Natural killer cell treated with Interleukin-12 subunit alpha and Interleukin-12 subunit beta and Interleukin-15 and Interleukin-18, amount 100 ng/mL, for 72 hours (primary cell): ENCODE measurements around the gene GFPT1. TPM values are rescaled to one million over a fixed set of nuclear protein-coding genes. Genes with fewer than 3 reads are reported as not detected.
"Not testable (repeated sequence)": the region's sequence is repeated elsewhere in the genome, so short reads cannot be mapped to it uniquely, and the experiment has no call there.

Experiments used
- ATAC-seq, 2 donors: fragments of 150-1000 bp; cut with Tn5 transposase in 1 of 2; sonication (Bioruptor Pico), chemical (Tn5 transposase) in 1 of 2; 2 replicates each; pipeline ENCODE4 v1.10.0; 2021
- DNase-seq: peaks from one replicate; pipeline ENCODE4 v3.0.0; 2022; ENCODE audit warnings: low spot score
- H3K27ac Mint-ChIP-seq, 2 donors: 1 replicate in 1 of 2; 2 replicates in 1 of 2; pipeline ENCODE4 v1.8.0; 2022; ENCODE audit warnings: mixed read lengths in 2 of 2, mild to moderate bottlenecking in 1 of 2, moderate library complexity in 1 of 2
- H3K27me3 Mint-ChIP-seq, 2 donors: 1 replicate in 1 of 2; 2 replicates in 1 of 2; pipeline ENCODE4 v1.8.0; 2022; ENCODE audit warnings: mixed read lengths in 2 of 2
- H3K36me3 Mint-ChIP-seq: one replicate; pipeline ENCODE4 v1.8.0; 2022; ENCODE audit warnings: mixed read lengths
- H3K4me1 Mint-ChIP-seq, 2 donors: 1 replicate in 1 of 2; 2 replicates in 1 of 2; pipeline ENCODE4 v1.8.0; 2022; ENCODE audit warnings: low read depth in 2 of 2, mixed read lengths in 2 of 2, mild to moderate bottlenecking in 1 of 2
- H3K4me3 Mint-ChIP-seq: one replicate; pipeline ENCODE4 v1.8.0; 2022; ENCODE audit warnings: mixed read lengths
- H3K9me3 Mint-ChIP-seq: 2 replicates; pipeline ENCODE4 v1.8.0; 2022; ENCODE audit warnings: mixed read lengths
- total RNA-seq, 2 donors: library from RNA; stranded (reverse); gene quantifications; one replicate each; pipeline ENCODE4 v1.2.3, GENCODE V29; 2022

The GFPT1 gene
- 10 to 100 TPM; 46.7 to 50.5 TPM for total RNA-seq

DNA sequence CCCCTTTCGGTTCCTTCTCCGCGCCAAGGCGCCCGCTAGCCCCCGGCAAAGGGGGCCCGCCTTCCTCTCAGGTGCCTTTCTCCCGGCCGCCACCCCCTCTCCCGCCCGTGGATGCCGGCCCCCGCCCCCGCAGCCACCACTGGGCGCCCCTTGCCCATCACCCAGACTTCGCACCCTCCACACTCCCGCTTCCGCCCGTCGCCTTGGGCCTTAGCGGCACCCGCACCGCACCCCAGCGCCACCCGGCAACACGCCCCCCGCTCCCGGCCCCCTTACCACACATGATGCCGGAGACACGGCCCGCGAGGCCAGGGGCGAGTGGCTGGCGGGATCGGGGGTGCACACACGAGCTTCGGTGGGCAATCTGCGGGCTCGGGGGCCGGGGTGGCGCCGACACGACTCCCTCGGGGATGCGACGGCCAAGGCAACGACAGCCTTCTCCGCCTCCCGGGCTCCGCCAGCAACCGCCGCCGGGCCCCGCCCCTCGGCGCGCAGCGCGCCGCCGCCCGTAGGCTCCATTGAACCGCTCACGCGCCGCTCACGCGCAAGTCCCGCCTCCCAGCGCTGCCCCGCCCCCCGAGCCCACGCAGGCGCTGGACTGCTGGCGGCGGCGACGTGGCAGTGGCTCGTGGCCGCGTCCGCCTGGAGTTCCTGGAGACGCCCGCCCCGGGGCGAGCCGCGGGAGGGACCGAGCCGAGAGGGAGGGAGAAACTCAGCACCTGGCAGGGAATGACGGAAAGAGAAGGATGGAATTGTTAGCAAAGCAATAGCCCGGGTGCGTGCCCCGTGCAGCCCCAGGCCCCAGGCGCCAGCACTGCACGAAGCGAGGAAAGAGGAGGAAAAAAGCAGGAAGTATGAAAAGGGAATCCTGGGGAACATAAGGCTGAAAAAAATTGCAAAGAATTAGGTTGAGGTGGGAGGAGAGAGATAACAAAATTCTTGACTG lies at the start of gene GFPT1:
TSS of gene GFPT1 (minus strand) at position 439 of the 946 bp plus-strand sequence. CDS start at position 283, 156 bp downstream.
- Mint-ChIP-seq H3K9me3 (no peaks in the 10 kb centered on the region), H3K27ac (peak within 1 kb of the TSS; percentile 42 to 79), H3K4me3 (peak within 1 kb of the TSS; percentile 95), H3K4me1 (peaks cover 19 to 21% of the 10 kb centered on the region in 2 donors), H3K36me3 (peaks cover 7% of the 10 kb centered on the region), H3K27me3 (no peaks in the 10 kb centered on the region)
- ATAC-seq, result peak; percentile 99
- peak; percentile 95 for DNase-seq

DNA sequence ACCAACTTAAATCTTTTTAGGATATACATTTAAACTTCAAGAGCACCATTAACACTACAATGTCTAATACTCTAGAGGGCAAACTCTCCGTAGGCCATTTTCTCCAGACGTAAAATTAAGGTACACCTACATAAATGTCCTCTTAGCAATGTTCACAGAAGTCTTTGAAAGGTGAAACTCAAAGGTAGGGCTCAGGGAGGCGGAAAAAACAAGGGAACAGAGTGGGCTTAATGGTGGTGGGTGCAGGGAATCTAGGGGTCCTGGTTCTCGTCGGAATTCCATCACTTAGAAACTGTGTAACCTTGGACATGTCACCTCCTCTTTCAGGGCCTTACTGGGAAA lies 49.5 kb upstream of the GFPT1 start:
- peaks cover 5% of the 10 kb centered on the region for H3K9me3 Mint-ChIP-seq
- H3K36me3 Mint-ChIP-seq, result no peaks in the 10 kb centered on the region
- H3K4me1 Mint-ChIP-seq, result peaks cover 22 to 27% of the 10 kb centered on the region in 2 donors
- no peaks in the 10 kb centered on the region for H3K27me3 Mint-ChIP-seq
- peak overlapping the region; percentile 92 to 96 for H3K27ac Mint-ChIP-seq
- no peak for DNase-seq
- peak overlapping the region; percentile 93 for H3K4me3 Mint-ChIP-seq
- ATAC-seq, result no peak

DNA sequence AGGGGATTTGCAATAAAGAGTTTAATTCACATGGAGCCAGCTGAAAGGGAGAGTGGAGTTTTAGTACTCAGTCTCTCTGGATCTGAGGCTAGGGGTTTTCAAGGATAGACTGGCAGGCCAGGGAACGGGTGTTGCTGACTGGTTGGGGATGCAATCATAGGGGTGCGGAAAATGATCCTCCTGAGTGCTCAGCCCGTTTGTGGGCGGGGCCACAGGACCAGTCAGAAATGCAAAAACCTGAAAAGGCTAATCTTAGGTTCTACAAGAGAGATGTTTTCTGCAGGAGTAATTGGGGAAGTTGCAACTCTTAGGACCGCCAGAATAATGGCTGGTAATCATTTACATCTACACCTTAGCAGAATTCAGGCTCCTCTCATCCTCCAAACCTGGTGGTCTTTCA lies 47.7 kb upstream of the GFPT1 start:
- H3K4me1 Mint-ChIP-seq, result peaks cover 22 to 27% of the 10 kb centered on the region in 2 donors
- H3K27me3 Mint-ChIP-seq, result no peaks in the 10 kb centered on the region
- peak overlapping the region in 1 of 2 donors; percentile 15 for H3K27ac Mint-ChIP-seq
- H3K4me3 Mint-ChIP-seq, result peak overlapping the region; percentile 23
- peaks cover 5% of the 10 kb centered on the region for H3K9me3 Mint-ChIP-seq
- ATAC-seq, result no peak
- no peaks in the 10 kb centered on the region for H3K36me3 Mint-ChIP-seq
- DNase-seq, result no peak

- peaks cover 2 to 3% of the 10 kb centered on the region in 2 donors for H3K4me1 Mint-ChIP-seq
- DNase-seq (no peak), ATAC-seq (no peak)
- H3K27ac Mint-ChIP-seq, result no peak overlapping the region
- H3K36me3 Mint-ChIP-seq, result no peaks in the 10 kb centered on the region
- H3K27me3 Mint-ChIP-seq, result no peaks in the 10 kb centered on the region
- H3K9me3 Mint-ChIP-seq, result no peaks in the 10 kb centered on the region
- no peak overlapping the region for H3K4me3 Mint-ChIP-seq
These were observed 42.6 kb upstream of the GFPT1 start for GRCh38 chr2:69429491-69430183.

GRCh38 chr2:69428981-69429380 lies 42.0 kb upstream of the GFPT1 start:
- H3K4me1 Mint-ChIP-seq, result peaks cover 0 to 2% of the 10 kb centered on the region in 2 donors
- H3K9me3 Mint-ChIP-seq, result no peaks in the 10 kb centered on the region
- DNase-seq (no peak), ATAC-seq (no peak)
- H3K27ac Mint-ChIP-seq, result no peak overlapping the region
- H3K27me3 Mint-ChIP-seq, result no peaks in the 10 kb centered on the region
- no peak overlapping the region for H3K4me3 Mint-ChIP-seq
- H3K36me3 Mint-ChIP-seq, result no peaks in the 10 kb centered on the region

- Mint-ChIP-seq H3K27me3 (no peaks in the 10 kb centered on the region), H3K27ac (no peak overlapping the region), H3K4me3 (no peak overlapping the region), H3K9me3 (no peaks in the 10 kb centered on the region), H3K4me1 (peaks cover 0 to 2% of the 10 kb centered on the region in 2 donors), H3K36me3 (peaks cover 4% of the 10 kb centered on the region)
- no peak for DNase-seq
- no peak for ATAC-seq
These were observed 37.4 kb upstream of the GFPT1 start for GRCh38 chr2:69424419-69424818.

- no peaks in the 10 kb centered on the region for H3K27me3 Mint-ChIP-seq
- H3K9me3 Mint-ChIP-seq, result no peaks in the 10 kb centered on the region
- H3K27ac Mint-ChIP-seq, result no peak overlapping the region
- H3K36me3 Mint-ChIP-seq, result peaks cover 9% of the 10 kb centered on the region
- peaks cover 0 to 2% of the 10 kb centered on the region in 2 donors for H3K4me1 Mint-ChIP-seq
- ATAC-seq (no peak), DNase-seq (no peak)
- no peak overlapping the region for H3K4me3 Mint-ChIP-seq
These were observed 35.2 kb upstream of the GFPT1 start for GRCh38 chr2:69422198-69422597.

GRCh38 chr2:69419111-69419510 lies 32.1 kb upstream of the GFPT1 start:
- not testable (repeated sequence) for H3K27me3 Mint-ChIP-seq, H3K36me3 Mint-ChIP-seq, H3K4me3 Mint-ChIP-seq, H3K4me1 Mint-ChIP-seq, ATAC-seq, H3K9me3 Mint-ChIP-seq, DNase-seq, H3K27ac Mint-ChIP-seq

DNA sequence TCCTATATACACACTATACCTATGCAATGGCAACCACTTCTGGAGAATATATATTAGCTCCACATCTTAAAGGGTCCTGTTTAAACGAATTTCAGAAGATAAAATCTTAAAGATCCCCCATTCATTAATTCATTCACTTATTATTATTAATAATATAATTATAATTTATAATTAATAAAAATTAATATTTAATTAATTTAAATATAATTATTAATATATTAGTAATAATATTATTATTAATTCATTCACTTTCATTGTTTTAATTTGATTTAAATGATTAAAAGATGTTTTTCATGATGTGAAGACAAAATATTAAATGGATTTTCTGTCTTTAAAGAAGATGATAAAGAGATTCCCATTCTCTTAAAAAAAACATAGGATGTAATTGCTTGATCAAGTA lies 29.1 kb upstream of the GFPT1 start:
- no peak overlapping the region for H3K27ac Mint-ChIP-seq
- H3K9me3 Mint-ChIP-seq, result no peaks in the 10 kb centered on the region
- no peaks in the 10 kb centered on the region for H3K4me1 Mint-ChIP-seq
- DNase-seq (no peak), ATAC-seq (no peak)
- H3K4me3 Mint-ChIP-seq, result no peak overlapping the region
- H3K36me3 Mint-ChIP-seq, result peaks cover 9% of the 10 kb centered on the region
- H3K27me3 Mint-ChIP-seq, result no peaks in the 10 kb centered on the region

DNA sequence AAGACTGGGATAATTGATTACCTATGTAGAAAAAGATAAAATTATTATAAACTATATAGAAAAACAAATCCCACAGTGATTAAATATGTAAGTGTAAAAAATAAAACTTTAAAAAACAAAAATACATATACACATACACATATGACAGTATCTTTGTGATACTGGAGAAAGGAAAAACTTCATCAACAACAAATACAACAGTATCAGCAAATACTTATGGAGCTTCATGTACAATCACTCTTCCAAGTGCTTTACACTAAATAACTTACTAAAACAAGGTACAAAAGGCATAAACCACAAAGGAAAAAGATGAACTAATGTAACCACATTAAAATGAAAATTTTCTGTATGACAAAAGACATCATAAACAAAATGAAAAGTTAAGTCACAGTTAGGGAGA lies 24.1 kb upstream of the GFPT1 start:
- Mint-ChIP-seq H3K36me3 (no peaks in the 10 kb centered on the region), H3K27me3 (no peaks in the 10 kb centered on the region), H3K27ac (no peak overlapping the region), H3K4me1 (peaks cover 0 to 7% of the 10 kb centered on the region in 2 donors), H3K9me3 (no peaks in the 10 kb centered on the region), H3K4me3 (no peak overlapping the region)
- DNase-seq (no peak), ATAC-seq (no peak)

GRCh38 chr2:69405306-69405705 lies 18.3 kb upstream of the GFPT1 start:
- Mint-ChIP-seq H3K4me3 (no peak overlapping the region), H3K36me3 (peaks cover 15% of the 10 kb centered on the region), H3K4me1 (peaks cover 0 to 5% of the 10 kb centered on the region in 2 donors), H3K27me3 (no peaks in the 10 kb centered on the region), H3K27ac (no peak overlapping the region), H3K9me3 (no peaks in the 10 kb centered on the region)
- no peak for DNase-seq
- no peak for ATAC-seq

GRCh38 chr2:69400121-69400520 lies 13.1 kb upstream of the GFPT1 start:
- no peak for ATAC-seq
- H3K27ac Mint-ChIP-seq, result no peak overlapping the region

GRCh38 chr2:69397234-69397633 lies 10.2 kb upstream of the GFPT1 start:
- Mint-ChIP-seq H3K27ac (no peak overlapping the region), H3K4me1 (no peaks in the 10 kb centered on the region), H3K9me3 (no peaks in the 10 kb centered on the region), H3K4me3 (no peak overlapping the region), H3K27me3 (no peaks in the 10 kb centered on the region), H3K36me3 (peaks cover 10% of the 10 kb centered on the region)
- ATAC-seq (no peak), DNase-seq (no peak)

More at GRCh38 chr2:69400121-69400520, 13.1 kb upstream of the GFPT1 start:
- Mint-ChIP-seq H3K4me3 (no peak overlapping the region), H3K27me3 (no peaks in the 10 kb centered on the region), H3K4me1 (no peaks in the 10 kb centered on the region), H3K36me3 (peaks cover 15% of the 10 kb centered on the region), H3K9me3 (no peaks in the 10 kb centered on the region)
- no peak for DNase-seq

- Mint-ChIP-seq H3K27ac (no peak overlapping the region), H3K27me3 (no peaks in the 10 kb centered on the region), H3K4me1 (no peaks in the 10 kb centered on the region), H3K36me3 (peaks cover 10% of the 10 kb centered on the region), H3K4me3 (no peak overlapping the region), H3K9me3 (no peaks in the 10 kb centered on the region)
- no peak for DNase-seq
- ATAC-seq, result no peak
These were observed 8.8 kb upstream of the GFPT1 start for GRCh38 chr2:69395866-69396265.
